ENCODE measurements around the gene DEFB113. TPM values are rescaled to one million over a fixed set of nuclear protein-coding genes. Genes with fewer than 3 reads are reported as not detected.

The DEFB113 gene
- total and polyA plus RNA-seq, 2 experiments from 2014 or later: not detected

DNA sequence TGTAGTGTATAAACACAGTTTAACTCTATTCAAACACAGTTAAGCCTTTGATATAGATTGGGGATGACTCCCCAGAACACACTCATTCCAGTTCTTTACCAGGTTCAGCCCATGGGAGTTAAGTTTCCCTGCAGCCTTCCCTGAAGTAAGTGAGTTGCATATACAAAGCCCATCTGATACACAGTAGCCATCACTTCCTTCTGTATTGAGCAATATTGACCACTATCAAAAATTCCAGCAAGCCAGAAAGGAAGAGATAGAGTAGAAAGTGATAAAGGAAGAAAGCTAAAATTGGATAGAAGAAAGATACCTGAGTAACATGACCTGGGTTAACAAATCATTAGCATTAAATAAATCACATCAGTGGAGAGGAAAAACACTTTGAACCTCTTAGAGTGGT is 40.1 kb downstream of the DEFB113 start:
- Histone ChIP-seq H3K4me1 (ENCODE audit: insufficient read depth) (no peaks in the 10 kb centered on the region; the same call in 1 of the 2 replicates), H2AFZ (no peak overlapping the region), H3K36me3 (ENCODE audit: insufficient read depth) (no peaks in the 10 kb centered on the region), H3F3A (replicated peaks; ENCODE audit: low read depth) (no peaks in the 10 kb centered on the region), H3K27me3 (ENCODE audit: insufficient read depth) (no peaks in the 10 kb centered on the region), H3K79me2 (replicated peaks; ENCODE audit: insufficient read depth) (no peaks in the 10 kb centered on the region), H3K9me2 (ENCODE audit: insufficient read depth) (no peaks in the 10 kb centered on the region), H3K4me2 (no peak overlapping the region), H4K20me1 (replicated peaks; ENCODE audit: insufficient read depth) (no peaks in the 10 kb centered on the region), H3K27ac (ENCODE audit: low read depth) (no peak overlapping the region), H3K4me3 (no peak overlapping the region)
- Mint-ChIP-seq H3K4me1 (peaks cover 6% of the 10 kb centered on the region; the same call in 2 of the 3 replicates), H3K36me3 (ENCODE audit: low read depth) (no peaks in the 10 kb centered on the region; the same call in 2 of the 3 replicates), H3K4me3 (no peak overlapping the region), H3K27ac (no peak overlapping the region), H3K9me3 (no peaks in the 10 kb centered on the region; the same call in 1 of the 3 replicates), H3K27me3 (ENCODE audit: insufficient read depth, low read depth, poor library complexity) (no peaks in the 10 kb centered on the region)
- DNase-seq (ENCODE audit: low spot score) (no peak), ATAC-seq (no peak)
- TF ChIP-seq, protein P1, sequence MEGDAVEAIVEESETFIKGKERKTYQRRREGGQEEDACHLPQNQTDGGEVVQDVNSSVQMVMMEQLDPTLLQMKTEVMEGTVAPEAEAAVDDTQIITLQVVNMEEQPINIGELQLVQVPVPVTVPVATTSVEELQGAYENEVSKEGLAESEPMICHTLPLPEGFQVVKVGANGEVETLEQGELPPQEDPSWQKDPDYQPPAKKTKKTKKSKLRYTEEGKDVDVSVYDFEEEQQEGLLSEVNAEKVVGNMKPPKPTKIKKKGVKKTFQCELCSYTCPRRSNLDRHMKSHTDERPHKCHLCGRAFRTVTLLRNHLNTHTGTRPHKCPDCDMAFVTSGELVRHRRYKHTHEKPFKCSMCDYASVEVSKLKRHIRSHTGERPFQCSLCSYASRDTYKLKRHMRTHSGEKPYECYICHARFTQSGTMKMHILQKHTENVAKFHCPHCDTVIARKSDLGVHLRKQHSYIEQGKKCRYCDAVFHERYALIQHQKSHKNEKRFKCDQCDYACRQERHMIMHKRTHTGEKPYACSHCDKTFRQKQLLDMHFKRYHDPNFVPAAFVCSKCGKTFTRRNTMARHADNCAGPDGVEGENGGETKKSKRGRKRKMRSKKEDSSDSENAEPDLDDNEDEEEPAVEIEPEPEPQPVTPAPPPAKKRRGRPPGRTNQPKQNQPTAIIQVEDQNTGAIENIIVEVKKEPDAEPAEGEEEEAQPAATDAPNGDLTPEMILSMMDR (conservative IDR thresholded peaks at IDR 0.05; ENCODE audit: low read depth in 2 of 2): no peak
- TF ChIP-seq ZNF331 (CRISPR knock-in tag; IDR thresholded peaks at IDR 0.05; ENCODE audit: low read depth): no peak
- no peak for TF ChIP-seq NANOG (IDR thresholded peaks at IDR 0.05; ENCODE audit: borderline replicate concordance)

DNA sequence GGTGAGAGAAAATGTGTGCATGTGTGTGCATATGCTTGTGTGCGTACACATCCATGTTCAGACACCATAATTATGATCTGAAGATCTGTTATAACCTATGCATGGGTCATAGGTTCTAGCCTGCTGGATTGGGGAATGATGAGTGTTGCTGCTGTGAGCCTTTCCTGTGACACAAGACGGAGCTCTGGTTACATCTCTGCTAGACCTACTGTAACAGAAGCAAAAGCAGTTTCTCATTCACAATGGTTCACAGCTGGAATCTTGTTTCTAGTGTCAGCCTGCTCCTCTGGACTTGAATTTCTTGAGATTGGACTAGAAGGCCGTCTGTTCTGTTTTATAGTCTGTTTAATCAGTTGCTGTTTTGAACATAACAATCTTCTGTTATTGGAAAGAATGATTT is 45.6 kb downstream of the DEFB113 start:
- Histone ChIP-seq H3K27ac (ENCODE audit: low read depth) (no peak overlapping the region), H3K4me3 (no peak overlapping the region), H4K20me1 (replicated peaks; ENCODE audit: insufficient read depth) (no peaks in the 10 kb centered on the region), H3K79me2 (replicated peaks; ENCODE audit: insufficient read depth) (no peaks in the 10 kb centered on the region), H3F3A (replicated peaks; ENCODE audit: low read depth) (0 out of 2 replicates have a peak, but pooled peaks cover 4% of the 10 kb centered on the region), H3K27me3 (ENCODE audit: insufficient read depth) (no peaks in the 10 kb centered on the region), H3K9me2 (ENCODE audit: insufficient read depth) (no peaks in the 10 kb centered on the region), H2AFZ (no peak overlapping the region), H3K36me3 (ENCODE audit: insufficient read depth) (no peaks in the 10 kb centered on the region), H3K4me2 (no peak overlapping the region), H3K4me1 (ENCODE audit: insufficient read depth) (peaks cover 7% of the 10 kb centered on the region)
- H3K36me3 Mint-ChIP-seq (ENCODE audit: low read depth): no peaks in the 10 kb centered on the region
- peaks cover 20% of the 10 kb centered on the region for H3K4me1 Mint-ChIP-seq
- no peak overlapping the region for H3K27ac Mint-ChIP-seq
- H3K27me3 Mint-ChIP-seq (ENCODE audit: insufficient read depth, low read depth, poor library complexity): no peaks in the 10 kb centered on the region
- peak; percentile 97 for ATAC-seq
- H3K9me3 Mint-ChIP-seq: no peaks in the 10 kb centered on the region; the same call in 2 of the 3 replicates
- TF ChIP-seq NANOG (IDR thresholded peaks at IDR 0.05; ENCODE audit: borderline replicate concordance) (no peak), EZH2 (IDR thresholded peaks at IDR 0.05; ENCODE audit: low read depth, unreplicated experiment) (no peak), ZNF331 (CRISPR knock-in tag; IDR thresholded peaks at IDR 0.05; ENCODE audit: low read depth) (no peak)
- TF ChIP-seq, protein P2, sequence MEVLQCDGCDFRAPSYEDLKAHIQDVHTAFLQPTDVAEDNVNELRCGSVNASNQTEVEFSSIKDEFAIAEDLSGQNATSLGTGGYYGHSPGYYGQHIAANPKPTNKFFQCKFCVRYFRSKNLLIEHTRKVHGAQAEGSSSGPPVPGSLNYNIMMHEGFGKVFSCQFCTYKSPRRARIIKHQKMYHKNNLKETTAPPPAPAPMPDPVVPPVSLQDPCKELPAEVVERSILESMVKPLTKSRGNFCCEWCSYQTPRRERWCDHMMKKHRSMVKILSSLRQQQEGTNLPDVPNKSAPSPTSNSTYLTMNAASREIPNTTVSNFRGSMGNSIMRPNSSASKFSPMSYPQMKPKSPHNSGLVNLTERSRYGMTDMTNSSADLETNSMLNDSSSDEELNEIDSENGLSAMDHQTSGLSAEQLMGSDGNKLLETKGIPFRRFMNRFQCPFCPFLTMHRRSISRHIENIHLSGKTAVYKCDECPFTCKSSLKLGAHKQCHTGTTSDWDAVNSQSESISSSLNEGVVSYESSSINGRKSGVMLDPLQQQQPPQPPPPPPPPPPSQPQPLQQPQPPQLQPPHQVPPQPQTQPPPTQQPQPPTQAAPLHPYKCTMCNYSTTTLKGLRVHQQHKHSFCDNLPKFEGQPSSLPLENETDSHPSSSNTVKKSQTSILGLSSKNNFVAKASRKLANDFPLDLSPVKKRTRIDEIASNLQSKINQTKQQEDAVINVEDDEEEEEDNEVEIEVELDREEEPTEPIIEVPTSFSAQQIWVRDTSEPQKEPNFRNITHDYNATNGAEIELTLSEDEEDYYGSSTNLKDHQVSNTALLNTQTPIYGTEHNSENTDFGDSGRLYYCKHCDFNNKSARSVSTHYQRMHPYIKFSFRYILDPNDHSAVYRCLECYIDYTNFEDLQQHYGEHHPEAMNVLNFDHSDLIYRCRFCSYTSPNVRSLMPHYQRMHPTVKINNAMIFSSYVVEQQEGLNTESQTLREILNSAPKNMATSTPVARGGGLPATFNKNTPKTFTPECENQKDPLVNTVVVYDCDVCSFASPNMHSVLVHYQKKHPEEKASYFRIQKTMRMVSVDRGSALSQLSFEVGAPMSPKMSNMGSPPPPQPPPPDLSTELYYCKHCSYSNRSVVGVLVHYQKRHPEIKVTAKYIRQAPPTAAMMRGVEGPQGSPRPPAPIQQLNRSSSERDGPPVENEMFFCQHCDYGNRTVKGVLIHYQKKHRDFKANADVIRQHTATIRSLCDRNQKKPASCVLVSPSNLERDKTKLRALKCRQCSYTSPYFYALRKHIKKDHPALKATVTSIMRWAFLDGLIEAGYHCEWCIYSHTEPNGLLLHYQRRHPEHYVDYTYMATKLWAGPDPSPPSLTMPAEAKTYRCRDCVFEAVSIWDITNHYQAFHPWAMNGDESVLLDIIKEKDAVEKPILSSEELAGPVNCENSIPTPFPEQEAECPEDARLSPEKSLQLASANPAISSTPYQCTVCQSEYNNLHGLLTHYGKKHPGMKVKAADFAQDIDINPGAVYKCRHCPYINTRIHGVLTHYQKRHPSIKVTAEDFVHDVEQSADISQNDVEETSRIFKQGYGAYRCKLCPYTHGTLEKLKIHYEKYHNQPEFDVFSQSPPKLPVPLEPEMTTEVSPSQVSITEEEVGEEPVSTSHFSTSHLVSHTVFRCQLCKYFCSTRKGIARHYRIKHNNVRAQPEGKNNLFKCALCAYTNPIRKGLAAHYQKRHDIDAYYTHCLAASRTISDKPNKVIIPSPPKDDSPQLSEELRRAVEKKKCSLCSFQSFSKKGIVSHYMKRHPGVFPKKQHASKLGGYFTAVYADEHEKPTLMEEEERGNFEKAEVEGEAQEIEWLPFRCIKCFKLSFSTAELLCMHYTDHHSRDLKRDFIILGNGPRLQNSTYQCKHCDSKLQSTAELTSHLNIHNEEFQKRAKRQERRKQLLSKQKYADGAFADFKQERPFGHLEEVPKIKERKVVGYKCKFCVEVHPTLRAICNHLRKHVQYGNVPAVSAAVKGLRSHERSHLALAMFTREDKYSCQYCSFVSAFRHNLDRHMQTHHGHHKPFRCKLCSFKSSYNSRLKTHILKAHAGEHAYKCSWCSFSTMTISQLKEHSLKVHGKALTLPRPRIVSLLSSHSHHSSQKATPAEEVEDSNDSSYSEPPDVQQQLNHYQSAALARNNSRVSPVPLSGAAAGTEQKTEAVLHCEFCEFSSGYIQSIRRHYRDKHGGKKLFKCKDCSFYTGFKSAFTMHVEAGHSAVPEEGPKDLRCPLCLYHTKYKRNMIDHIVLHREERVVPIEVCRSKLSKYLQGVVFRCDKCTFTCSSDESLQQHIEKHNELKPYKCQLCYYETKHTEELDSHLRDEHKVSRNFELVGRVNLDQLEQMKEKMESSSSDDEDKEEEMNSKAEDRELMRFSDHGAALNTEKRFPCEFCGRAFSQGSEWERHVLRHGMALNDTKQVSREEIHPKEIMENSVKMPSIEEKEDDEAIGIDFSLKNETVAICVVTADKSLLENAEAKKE (CRISPR knock-in tag; IDR thresholded peaks at IDR 0.05): peak; percentile 69; the same call in 1 of the 2 replicates
- TF ChIP-seq, protein P1 (conservative IDR thresholded peaks at IDR 0.05; ENCODE audit: low read depth in 2 of 2): peak in 1 of 2 experiments; percentile 66; a peak in 3 of 4 replicates
- peak; percentile 77 for DNase-seq (ENCODE audit: low spot score)
- no peak overlapping the region for H3K4me3 Mint-ChIP-seq

Data from GM23338 (cell line).